Lower leg skin (tissue), 4 donors: ENCODE data around the gene CALML3. TPM values are rescaled to one million over a fixed set of nuclear protein-coding genes. Genes with fewer than 3 reads are reported as not detected.

ENCODE experiments used
- DNase-seq, 2 donors: peaks; one replicate each; pipeline ENCODE4 v3.0.0-alpha.2; 2019; ENCODE audit warnings: low spot score in 2 of 2
- H3K4me3 ChIP-seq: fragments of 200-600 bp; sonication (generic); 2 replicates; pipeline ENCODE4 v1.5.1; 2017; ENCODE audit warnings: mild to moderate bottlenecking, low read depth; ENCODE audit not compliant: poor library complexity, severe bottlenecking
- CTCF ChIP-seq, 3 donors: fragments of 450-650 bp; IDR thresholded peaks; one replicate each; pipeline ENCODE4 v1.5.1; 2016; ENCODE audit warnings: antibody characterized with exemption in 3 of 3, mild to moderate bottlenecking in 3 of 3, moderate library complexity in 2 of 3
- POLR2A ChIP-seq, 2 donors: fragments of 450-650 bp; IDR thresholded peaks; one replicate each; pipeline ENCODE4 v1.6.1; 2016 to 2017; ENCODE audit warnings: antibody characterized with exemption in 2 of 2, mild to moderate bottlenecking in 1 of 2, moderate library complexity in 1 of 2
- WGBS, 2 donors: methylation state at CpG; one replicate each; pipeline ENCODE4 v1.1.5; 2018; 5-methylcytosine and 5-hydroxymethylcytosine counted together
- intact Hi-C: fragments of 100-400 bp; cut with DNase I; formaldehyde crosslinking; loops from one replicate; pipeline ENCODE4 v1.15.0; 2023; ENCODE audit warnings: low total_unique reads
- total RNA-seq, 4 donors: library from RNA; depleted of rRNA; stranded (reverse); fragments of >200 nt; gene quantifications; one replicate each; pipeline ENCODE4 v1.1.0, GENCODE V29; 2016

CALML3 gene
- total RNA-seq, 4 donors from 2014 or later, result 43.4 to 181 (median 90.7) TPM

GRCh38 chr10:5545778-5546710 lies 21.3 kb downstream of the CALML3 start:
- 76 to 81% methylated on average over 23 of the region's 23 CpGs for WGBS, 2 donors
- intact Hi-C loops, result no loop called here
- peak in 1 of 2 donors; percentile 86 for DNase-seq
- no peak overlapping the region for H3K4me3 ChIP-seq
- TF ChIP-seq CTCF (IDR thresholded peaks at IDR 0.05) (no peak), POLR2A (IDR thresholded peaks at IDR 0.05) (no peak)

GRCh38 chr10:5546891-5547680 lies 22.3 kb downstream of the CALML3 start:
- intact Hi-C loops, result no loop called here
- peak in 1 of 2 donors; percentile 83 for DNase-seq
- TF ChIP-seq CTCF (IDR thresholded peaks at IDR 0.05) (no peak), POLR2A (IDR thresholded peaks at IDR 0.05) (no peak)
- no peak overlapping the region for H3K4me3 ChIP-seq
- 68 to 71% methylated on average over 7 of the region's 7 CpGs for WGBS, 2 donors

- WGBS, 2 donors, result 54 to 65% methylated on average over 4 of the region's 4 CpGs
- intact Hi-C loops, result no loop called here
- TF ChIP-seq POLR2A (IDR thresholded peaks at IDR 0.05) (no peak), CTCF (IDR thresholded peaks at IDR 0.05) (no peak)
- H3K4me3 ChIP-seq, result no peak overlapping the region
- peak in 1 of 2 donors; percentile 73 for DNase-seq
Observed at GRCh38 chr10:5547681-5547930, 22.8 kb downstream of the CALML3 start.

GRCh38 chr10:5547931-5548660 lies 23.3 kb downstream of the CALML3 start:
- no peak overlapping the region for H3K4me3 ChIP-seq
- WGBS, 2 donors, result 55 to 64% methylated on average over 16 of the region's 16 CpGs
- DNase-seq, result peak in 1 of 2 donors; percentile 86
- intact Hi-C loops, result loop anchor here (2.0 kb wide), 1 partner anchor 37 kb away; no protein-coding TSS in a partner anchor
- no peak for TF ChIP-seq CTCF (IDR thresholded peaks at IDR 0.05)
- TF ChIP-seq POLR2A (IDR thresholded peaks at IDR 0.05), result no peak

- no peak overlapping the region for H3K4me3 ChIP-seq
- DNase-seq, result peak in 1 of 2 donors; percentile 5
- no peak for TF ChIP-seq POLR2A (IDR thresholded peaks at IDR 0.05)
- no peak for TF ChIP-seq CTCF (IDR thresholded peaks at IDR 0.05)
- 95 to 97% methylated on average over 16 of the region's 16 CpGs for WGBS, 2 donors
- intact Hi-C loops, result loop anchor here (2.0 kb wide), 1 partner anchor 35 kb away; no protein-coding TSS in a partner anchor
Observed at GRCh38 chr10:5549462-5550249, 24.9 kb downstream of the CALML3 start.
